ENCODE data around the gene TXNL4B. TPM values are rescaled to one million over a fixed set of nuclear protein-coding genes. Genes with fewer than 3 reads are reported as not detected.

The TXNL4B gene
- total RNA-seq, 1 donor from 2014 or later: 17.1 TPM

Other genes with a start within 250 kb of the TXNL4B start
- 17.2 and 19.7 TPM in 2 replicates for gene ATXN1L, start 247.6 kb downstream of the TXNL4B start, total RNA-seq
- gene ZNF821, start 209.4 kb downstream of the TXNL4B start, total RNA-seq: 7.9 and 9.2 TPM in 2 replicates
- gene IST1, start 198.1 kb downstream of the TXNL4B start, total RNA-seq: 158 and 167 TPM in 2 replicates
- not detected in 2 replicates for gene PKD1L3, start 93.2 kb downstream of the TXNL4B start, total RNA-seq
- 26.7 and 27.1 TPM in 2 replicates for gene DHODH, start 84.9 kb downstream of the TXNL4B start, total RNA-seq
- not detected in 2 replicates for gene HP, start 39.1 kb downstream of the TXNL4B start, total RNA-seq
- gene HPR, start 30.4 kb downstream of the TXNL4B start, total RNA-seq: not detected in 2 replicates
- 86.3 and 95.8 TPM in 2 replicates for gene DHX38, start 227 bp upstream of the TXNL4B start, total RNA-seq
- gene PMFBP1, start 78.5 kb upstream of the TXNL4B start, total RNA-seq: 0.18 TPM in 1 of 2 replicates, not detected in the other